H1 (cell line): Measurements from ENCODE around the gene EXTL1. TPM values are rescaled to one million over a fixed set of nuclear protein-coding genes. Genes with fewer than 3 reads are reported as not detected.

Source experiments
- CTCF ChIA-PET: fragments of 300-600 bp; sonication (Branson Sonifier 250); formaldehyde crosslinking; loops from one replicate; lab custom pipeline; 2021; ENCODE audit not compliant: partially characterized antibody; lab: Charles Lee
- POLR2A ChIA-PET: fragments of 300-600 bp; sonication (Branson Sonifier 250); formaldehyde crosslinking; loops from one replicate; lab custom pipeline; 2021; ENCODE audit warnings: inconsistent platforms; ENCODE audit not compliant: partially characterized antibody; lab: Charles Lee
- DNase-seq, 2 experiments: peaks; one replicate each; pipeline versions ENCODE4 v3.0.0 to v3.0.0-alpha.2; 2010 to 2022; ENCODE audit warnings: low spot score in 2 of 2, low read depth in 1 of 2, mixed read lengths in 1 of 2
- FAIRE-seq: peaks from 2 replicates; lab custom pipeline; 2011; peaks lifted over from hg19 to GRCh38; lab: Jason Lieb, UNC
- H2AFZ ChIP-seq: 2 replicates; pipeline ENCODE4 v1.8.1; 2012; ENCODE audit warnings: low read length, inconsistent platforms
- H2AK5ac ChIP-seq: 2 replicates; pipeline ENCODE4 v1.6.1; 2013; ENCODE audit warnings: low read depth, low read length
- H2BK120ac ChIP-seq: replicated peaks from 2 replicates; pipeline ENCODE3; 2013; ENCODE audit warnings: low read depth, low read length, inconsistent platforms
- H2BK12ac ChIP-seq: 2 replicates; pipeline ENCODE4 v1.6.1; 2013; ENCODE audit warnings: low read depth, low read length
- H2BK15ac ChIP-seq: 2 replicates; pipeline ENCODE4 v1.6.1; 2013; ENCODE audit warnings: low read length
- H2BK20ac ChIP-seq: 2 replicates; pipeline ENCODE4 v1.6.1; 2013; ENCODE audit warnings: low read length
- H2BK5ac ChIP-seq: 2 replicates; pipeline ENCODE4 v1.6.1; 2013; ENCODE audit warnings: low read depth, low read length
- H3K14ac ChIP-seq: 2 replicates; pipeline ENCODE4 v1.6.1; 2013; ENCODE audit warnings: inconsistent platforms; ENCODE audit not compliant: insufficient read length
- H3K18ac ChIP-seq: 2 replicates; pipeline ENCODE4 v1.6.1; 2013; ENCODE audit warnings: low read length; ENCODE audit errors: extremely low read depth
- H3K23ac ChIP-seq: 2 replicates; pipeline ENCODE4 v1.6.1; 2013; ENCODE audit warnings: inconsistent platforms; ENCODE audit not compliant: insufficient read length
- H3K23me2 ChIP-seq: 2 replicates; pipeline ENCODE4 v1.6.1; 2013; ENCODE audit warnings: low read depth, low read length
- H3K27ac ChIP-seq: 2 replicates; pipeline ENCODE4 v1.6.1; 2011; ENCODE audit warnings: low read depth, low read length, inconsistent platforms
- H3K27me3 ChIP-seq, 4 experiments: replicated peaks in 1 of 4; 1 replicate in 1 of 4; 2 replicates in 3 of 4; pipeline versions ENCODE4 v1.6.1 to v1.8.1; 2011 to 2013; ENCODE audit warnings: low read length in 3 of 4, mild to moderate bottlenecking in 3 of 4, inconsistent platforms in 2 of 4, mixed read lengths in 2 of 4, moderate library complexity in 1 of 4; ENCODE audit not compliant: control insufficient read depth in 3 of 4, insufficient read depth in 3 of 4; ENCODE audit errors: extremely low read depth in 1 of 4
- H3K36me3 ChIP-seq, 4 experiments: 2 replicates each; pipeline versions ENCODE4 v1.6.1 to v1.8.1; 2011 to 2013; ENCODE audit warnings: mild to moderate bottlenecking in 4 of 4, low read length in 3 of 4, moderate library complexity in 2 of 4, control low read depth in 1 of 4, inconsistent platforms in 1 of 4; ENCODE audit not compliant: insufficient read depth in 4 of 4, control insufficient read depth in 2 of 4
- H3K4ac ChIP-seq: replicated peaks from 2 replicates; pipeline ENCODE3; 2013; ENCODE audit warnings: low read length, low read depth, mixed read lengths, inconsistent platforms; ENCODE audit not compliant: insufficient read length
- H3K4me1 ChIP-seq, 4 experiments: replicated peaks in 1 of 4; 1 replicate in 1 of 4; 2 replicates in 3 of 4; pipeline versions ENCODE4 v1.6.1 to v1.8.1; 2011 to 2013; ENCODE audit warnings: low read length in 3 of 4, inconsistent platforms in 2 of 4, mixed read lengths in 1 of 4; ENCODE audit not compliant: insufficient read depth in 4 of 4, control insufficient read depth in 3 of 4
- H3K4me2 ChIP-seq, 2 experiments: 2 replicates each; pipeline versions ENCODE4 v1.6.1 to v1.8.1; 2011 to 2013; ENCODE audit warnings: low read depth in 2 of 2, low read length in 2 of 2, control low read depth in 1 of 2, inconsistent platforms in 1 of 2, mild to moderate bottlenecking in 1 of 2; ENCODE audit not compliant: insufficient read depth in 1 of 2
- H3K4me3 ChIP-seq, 4 experiments: fragments of 200-600, 300-600 bp in 1 of 4; sonication (generic), shearing (Covaris generic), sonication (Bioruptor Twin) in 1 of 4; 2 replicates each; pipeline versions ENCODE4 v1.5.1 to v1.8.1; 2011 to 2016; ENCODE audit warnings: low read length in 4 of 4, low read depth in 3 of 4, control low read depth in 2 of 4, inconsistent platforms in 2 of 4, mild to moderate bottlenecking in 2 of 4, mixed read lengths in 1 of 4, moderate library complexity in 1 of 4; ENCODE audit not compliant: insufficient read depth in 2 of 4; ENCODE audit errors: extremely low read depth in 1 of 4
- H3K56ac ChIP-seq: replicated peaks from 2 replicates; pipeline ENCODE3; 2013; ENCODE audit warnings: low read depth, mild to moderate bottlenecking, mixed read lengths, low read length, inconsistent platforms; ENCODE audit not compliant: insufficient read length
- H3K79me1 ChIP-seq: 2 replicates; pipeline ENCODE4 v1.6.1; 2013; ENCODE audit warnings: low read depth, low read length, control low read depth
- H3K79me2 ChIP-seq, 2 experiments: 2 replicates each; pipeline versions ENCODE4 v1.6.1 to v1.8.1; 2012 to 2013; ENCODE audit warnings: low read length in 2 of 2, mild to moderate bottlenecking in 2 of 2, inconsistent platforms in 1 of 2; ENCODE audit not compliant: insufficient read depth in 2 of 2, control insufficient read depth in 1 of 2
- H3K9ac ChIP-seq, 4 experiments: replicated peaks in 1 of 4; 1 replicate in 1 of 4; 2 replicates in 3 of 4; pipeline versions ENCODE4 v1.6.1 to v1.8.1; 2011 to 2013; ENCODE audit warnings: low read depth in 3 of 4, low read length in 3 of 4, control low read depth in 2 of 4, mild to moderate bottlenecking in 2 of 4, moderate library complexity in 2 of 4, inconsistent platforms in 1 of 4; ENCODE audit errors: extremely low read depth in 1 of 4
- H3K9me3 ChIP-seq, 2 experiments: 2 replicates each; pipeline versions ENCODE4 v1.6.1 to v1.8.1; 2012 to 2013; ENCODE audit warnings: mild to moderate bottlenecking in 2 of 2, moderate library complexity in 2 of 2, control low read depth in 1 of 2, inconsistent platforms in 1 of 2, low read depth in 1 of 2, low read length in 1 of 2, mixed read lengths in 1 of 2; ENCODE audit not compliant: insufficient read depth in 2 of 2
- H4K20me1 ChIP-seq, 2 experiments: replicated peaks in 1 of 2; 2 replicates each; pipeline versions ENCODE3 to v1.8.1; 2011 to 2013; ENCODE audit warnings: inconsistent platforms in 2 of 2, low read length in 2 of 2, mild to moderate bottlenecking in 1 of 2; ENCODE audit not compliant: insufficient read depth in 2 of 2, control insufficient read depth in 1 of 2
- H4K5ac ChIP-seq: 2 replicates; pipeline ENCODE4 v1.6.1; 2013; ENCODE audit warnings: low read length, low read depth, mixed read lengths, inconsistent platforms; ENCODE audit not compliant: insufficient read length
- H4K8ac ChIP-seq: 2 replicates; pipeline ENCODE4 v1.8.0; 2013; ENCODE audit warnings: mild to moderate bottlenecking, moderate library complexity, low read length, inconsistent platforms; ENCODE audit not compliant: insufficient read depth; ENCODE audit errors: extremely low read depth
- H4K91ac ChIP-seq: replicated peaks from 2 replicates; pipeline ENCODE3; 2013; ENCODE audit warnings: low read length, mixed read lengths, inconsistent platforms; ENCODE audit not compliant: insufficient read length
- CBX5 ChIP-seq: fragments of 300-800, 300-1000 bp; sonication (generic); IDR thresholded peaks from 2 replicates; pipeline ENCODE4 v1.7.1; 2016; ENCODE audit warnings: antibody characterized with exemption, low read length, low read depth
- CBX8 ChIP-seq: fragments of 300-800, 300-1000 bp; sonication (generic); IDR thresholded peaks from 2 replicates; pipeline ENCODE4 v1.7.1; 2016; ENCODE audit warnings: low read depth, low read length, borderline replicate concordance
- FOSL1 ChIP-seq: IDR thresholded peaks from 2 replicates; pipeline ENCODE4 v1.6.1; 2011; ENCODE audit warnings: mild to moderate bottlenecking, low read depth, low read length, moderate library complexity; ENCODE audit not compliant: insufficient read depth
- HDAC6 ChIP-seq: IDR thresholded peaks from one replicate; pipeline ENCODE4 v1.7.1; 2012; ENCODE audit warnings: low read depth, mild to moderate bottlenecking, inconsistent platforms, low read length, moderate library complexity
- MAFK ChIP-seq: IDR thresholded peaks from 2 replicates; pipeline ENCODE4 v1.6.1; 2012; ENCODE audit warnings: low read depth, mild to moderate bottlenecking, improper control_type of control experiment, low read length
- POLR2AphosphoS5 ChIP-seq: IDR thresholded peaks from 2 replicates; pipeline ENCODE4 v1.6.1; 2011; ENCODE audit warnings: low read depth, low read length
- RXRA ChIP-seq: IDR thresholded peaks from 2 replicates; pipeline ENCODE4 v1.6.1; 2011; ENCODE audit warnings: low read depth, mild to moderate bottlenecking, low read length, moderate library complexity; ENCODE audit not compliant: insufficient read depth
- SAP30 ChIP-seq: fragments of 300-600 bp; sonication (generic); IDR thresholded peaks from 2 replicates; pipeline ENCODE4 v1.7.1; 2012; ENCODE audit warnings: low read length, moderate library complexity, mild to moderate bottlenecking, inconsistent platforms; ENCODE audit not compliant: insufficient read depth, insufficient replicate concordance
- WGBS, 2 experiments: shearing (Covaris generic) in 1 of 2; methylation state at CpG; one replicate each; pipeline versions ENCODE4 v1.1.6 to v1.1.7; 2013 to 2015; ENCODE audit warnings: low lambda C conversion rate in 2 of 2, mixed read lengths in 2 of 2, inconsistent platforms in 1 of 2, low coverage in 1 of 2, missing lambda C conversion rate in 1 of 2; ENCODE audit not compliant: insufficient replicate concordance in 2 of 2, insufficient coverage in 1 of 2, insufficient read length in 1 of 2; ENCODE audit errors: extremely low coverage in 1 of 2, missing lambda C conversion rate in 1 of 2; 5-methylcytosine and 5-hydroxymethylcytosine counted together
- polyA plus RNA-seq, 7 experiments: library from polyadenylated mRNA; depleted of rRNA in 3 of 7; stranded (reverse) in 5 of 7; unstranded in 2 of 7; fragments of >200 nt in 5 of 7; fragments of 200-250 nt in 2 of 7; gene quantifications; 1 replicate in 5 of 7; 2 replicates in 1 of 7; 4 replicates in 1 of 7; pipeline versions ENCODE4 v1.2.1 to v1.2.3, GENCODE V29; 2011 to 2013; ENCODE audit warnings: missing spikeins in 2 of 7, mixed read lengths in 2 of 7
- total RNA-seq: library from RNA; stranded (reverse); fragmentation: NEBNext Ultra II Directional; extraction: Animal tissue kit (Norgen Biotek cat#: 25700); gene quantifications from 2 replicates; pipeline ENCODE4 v1.2.1, GENCODE V29; 2021

Gene EXTL1
- total and polyA plus RNA-seq, 2 of the 8 experiments (the other 6 are each of a cell fraction or from before 2014, with no cell fraction given) = 0.89 to 1.2 TPM

DNA sequence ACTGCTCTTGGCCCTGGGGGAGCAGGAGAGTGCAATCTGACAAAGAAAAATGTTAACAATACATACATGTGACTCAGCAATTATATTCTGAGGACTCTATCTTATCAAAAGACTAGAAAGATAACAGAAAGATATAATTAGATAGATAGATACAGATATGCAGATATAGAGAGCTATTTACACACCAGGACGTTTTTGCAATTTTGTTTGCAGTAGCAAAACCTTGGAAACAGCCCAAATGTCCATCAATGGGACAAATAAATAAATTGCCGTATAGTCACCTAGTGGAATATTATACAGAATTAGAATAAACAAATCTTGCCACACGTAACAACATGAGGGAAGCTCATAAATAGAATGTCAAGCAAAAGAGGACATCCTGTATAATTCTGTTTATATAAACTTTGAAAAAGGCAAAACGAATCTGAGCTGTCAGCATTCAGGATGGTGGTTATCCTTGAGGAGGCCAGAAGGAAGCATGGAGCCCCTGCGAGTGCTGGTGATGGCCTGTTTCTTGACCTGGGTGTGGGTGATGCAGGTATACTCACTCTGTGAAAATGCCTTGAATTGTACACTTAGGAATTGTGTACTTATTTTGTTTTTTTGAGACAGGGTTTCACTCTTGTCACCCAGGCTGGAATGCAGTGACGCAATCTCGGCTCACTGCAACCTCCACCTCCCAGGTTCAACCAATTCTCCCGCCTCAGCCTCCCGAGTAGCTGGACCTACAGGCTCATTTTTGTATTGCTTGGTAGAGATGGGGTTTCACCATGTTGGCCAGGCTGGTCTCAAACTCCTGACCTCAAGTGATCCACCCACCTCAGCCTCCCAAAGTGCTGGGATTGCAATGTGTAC lies 58.6 kb downstream of the EXTL1 start:
- FAIRE-seq = no peak
- no peaks in the 10 kb centered on the region; a peak in 1 of 7 replicates for H3K27me3 ChIP-seq
- H2BK12ac ChIP-seq = no peak overlapping the region
- no peak overlapping the region for H2BK5ac ChIP-seq
- H2BK20ac ChIP-seq = no peak overlapping the region
- no peaks in the 10 kb centered on the region for H3K79me2 ChIP-seq
- WGBS, 2 experiments = 90% methylated on average over 9 of the region's 9 CpGs; no CpG with 5 or more reads in 1 of the 2 experiments
- H3K23ac ChIP-seq = no peak overlapping the region
- no peak overlapping the region for H3K14ac ChIP-seq
- H4K5ac ChIP-seq = no peak overlapping the region
- H4K8ac ChIP-seq = no peak overlapping the region
- H3K23me2 ChIP-seq = no peaks in the 10 kb centered on the region
- no peak overlapping the region for H3K4ac ChIP-seq
- H3K36me3 ChIP-seq = no peaks in the 10 kb centered on the region
- H3K4me3 ChIP-seq = no peak overlapping the region
- H4K91ac ChIP-seq = no peak overlapping the region
- no peak overlapping the region for H3K4me2 ChIP-seq
- DNase-seq = no peak
- no peak overlapping the region for H3K27ac ChIP-seq
- no peak overlapping the region for H3K9ac ChIP-seq
- peaks cover 0 to 9% (median 6%) of the 10 kb centered on the region in 4 experiments; a peak in 4 of 7 replicates for H3K4me1 ChIP-seq
- no peaks in the 10 kb centered on the region for H3K79me1 ChIP-seq
- no peak for TF ChIP-seq HDAC6
- TF ChIP-seq CBX8 = no peak
- TF ChIP-seq RXRA = no peak
- TF ChIP-seq POLR2AphosphoS5 = no peak
- TF ChIP-seq MAFK = no peak
- TF ChIP-seq FOSL1 = no peak
- TF ChIP-seq SAP30 = no peak
- no peak for TF ChIP-seq CBX5
- no peak overlapping the region for H2BK15ac ChIP-seq
- H3K18ac ChIP-seq = no peak overlapping the region
- CTCF ChIA-PET = interaction anchor here (0.6 to 1.9 kb wide), 5 partner anchors 10 to 1365 kb away, joined by 3 to 6 read pairs (median 3); partner anchors contain the start of gene CNKSR1
- no peak overlapping the region for H2AK5ac ChIP-seq
- H3K56ac ChIP-seq = no peak overlapping the region
- no peak overlapping the region for H2BK120ac ChIP-seq
- no peak overlapping the region for H2AFZ ChIP-seq
- POLR2A ChIA-PET = interaction anchor here (0.6 kb wide), 2 partner anchors 9 to 815 kb away, joined by 3 read pairs; no protein-coding TSS in a partner anchor
- no peaks in the 10 kb centered on the region for H3K9me3 ChIP-seq
- H4K20me1 ChIP-seq = no peaks in the 10 kb centered on the region
